GM10266 (cell line): ENCODE measurements around the gene SP140L.

Source experiments
- DNase-seq: peaks from one replicate; pipeline ENCODE4 v3.0.0; 2012; ENCODE audit errors: extremely low spot score
- TF ChIP-seq, protein P1 (sequence below): IDR thresholded peaks from 2 replicates; pipeline ENCODE4 v1.5.1; 2012; ENCODE audit warnings: mild to moderate bottlenecking, low read depth; ENCODE audit not compliant: control insufficient read depth, insufficient read depth; ENCODE audit errors: missing control alignments

Gene SP140L

DNA sequence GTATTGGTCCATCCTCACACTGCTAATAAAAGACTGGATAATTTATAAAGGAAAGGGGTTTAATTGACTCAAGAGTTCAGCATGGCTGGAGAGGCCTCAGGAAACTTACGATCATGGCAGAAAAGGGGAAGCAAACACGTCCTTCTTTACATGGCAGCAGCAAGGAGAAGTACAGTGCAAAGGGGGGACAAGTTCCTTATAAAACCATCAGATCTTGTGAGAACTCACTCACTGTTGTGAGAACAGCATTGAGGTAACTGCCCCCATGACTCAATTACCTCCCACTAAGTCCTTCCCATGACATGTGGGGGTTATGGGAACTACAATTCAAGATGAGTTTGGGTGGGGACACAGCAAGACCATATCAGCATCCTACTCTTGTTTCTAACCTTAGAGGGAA lies 126.0 kb downstream of the SP140L start:
- TF ChIP-seq, protein P1, sequence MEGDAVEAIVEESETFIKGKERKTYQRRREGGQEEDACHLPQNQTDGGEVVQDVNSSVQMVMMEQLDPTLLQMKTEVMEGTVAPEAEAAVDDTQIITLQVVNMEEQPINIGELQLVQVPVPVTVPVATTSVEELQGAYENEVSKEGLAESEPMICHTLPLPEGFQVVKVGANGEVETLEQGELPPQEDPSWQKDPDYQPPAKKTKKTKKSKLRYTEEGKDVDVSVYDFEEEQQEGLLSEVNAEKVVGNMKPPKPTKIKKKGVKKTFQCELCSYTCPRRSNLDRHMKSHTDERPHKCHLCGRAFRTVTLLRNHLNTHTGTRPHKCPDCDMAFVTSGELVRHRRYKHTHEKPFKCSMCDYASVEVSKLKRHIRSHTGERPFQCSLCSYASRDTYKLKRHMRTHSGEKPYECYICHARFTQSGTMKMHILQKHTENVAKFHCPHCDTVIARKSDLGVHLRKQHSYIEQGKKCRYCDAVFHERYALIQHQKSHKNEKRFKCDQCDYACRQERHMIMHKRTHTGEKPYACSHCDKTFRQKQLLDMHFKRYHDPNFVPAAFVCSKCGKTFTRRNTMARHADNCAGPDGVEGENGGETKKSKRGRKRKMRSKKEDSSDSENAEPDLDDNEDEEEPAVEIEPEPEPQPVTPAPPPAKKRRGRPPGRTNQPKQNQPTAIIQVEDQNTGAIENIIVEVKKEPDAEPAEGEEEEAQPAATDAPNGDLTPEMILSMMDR: no peak
- DNase-seq: no peak
